GM08714 (cell line): ENCODE data around the gene ZNF664.

ENCODE experiments used
- H3K4me3 ChIP-seq: fragments of 200-500 bp; sonication (Bioruptor generic); 2 replicates; pipeline ENCODE4 v1.5.1; 2014; ENCODE audit warnings: mild to moderate bottlenecking, low read length, inconsistent platforms
- ZNF274 ChIP-seq: IDR thresholded peaks from 2 replicates; pipeline ENCODE4 v1.6.1; 2012; ENCODE audit warnings: mild to moderate bottlenecking, low read depth, low read length

Gene ZNF664

DNA sequence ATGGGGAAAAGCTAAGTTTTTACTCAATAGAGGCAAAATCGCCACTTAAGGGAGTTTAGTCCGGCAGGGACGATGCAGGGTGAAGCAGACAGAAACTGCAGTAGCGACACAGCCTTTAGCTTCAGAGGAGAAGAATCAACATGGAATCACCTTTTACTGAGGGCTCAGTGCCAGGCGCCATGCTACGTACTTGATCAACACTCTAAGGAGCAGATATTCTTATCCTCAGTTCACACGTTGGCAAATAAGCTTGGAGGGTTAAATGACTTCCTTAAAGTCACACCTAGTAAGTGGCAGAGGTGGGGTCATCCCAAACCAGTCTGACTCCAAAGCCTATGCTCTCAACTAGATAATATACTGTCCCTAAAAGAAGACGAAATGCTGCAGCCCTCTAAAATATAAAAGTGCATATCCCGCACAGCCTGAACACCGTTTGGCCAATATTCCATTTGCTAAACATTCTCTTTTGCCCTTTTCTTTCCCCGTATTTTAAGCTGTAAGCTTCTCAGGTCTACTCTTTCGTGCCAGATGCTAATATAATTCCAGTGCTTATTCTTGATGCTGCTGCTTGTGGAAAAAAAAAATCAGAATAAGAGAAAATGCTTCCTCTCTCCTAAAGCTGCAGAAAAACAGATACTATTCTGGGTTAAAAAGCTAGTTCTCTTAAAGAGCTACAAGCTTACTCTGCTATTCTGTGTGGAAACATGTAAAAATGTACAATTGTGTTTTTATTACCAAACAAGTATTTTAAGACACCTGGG, 11.2 kb upstream of the ZNF664 start:
- TF ChIP-seq ZNF274 = no peak
- H3K4me3 ChIP-seq = no peak overlapping the region

DNA sequence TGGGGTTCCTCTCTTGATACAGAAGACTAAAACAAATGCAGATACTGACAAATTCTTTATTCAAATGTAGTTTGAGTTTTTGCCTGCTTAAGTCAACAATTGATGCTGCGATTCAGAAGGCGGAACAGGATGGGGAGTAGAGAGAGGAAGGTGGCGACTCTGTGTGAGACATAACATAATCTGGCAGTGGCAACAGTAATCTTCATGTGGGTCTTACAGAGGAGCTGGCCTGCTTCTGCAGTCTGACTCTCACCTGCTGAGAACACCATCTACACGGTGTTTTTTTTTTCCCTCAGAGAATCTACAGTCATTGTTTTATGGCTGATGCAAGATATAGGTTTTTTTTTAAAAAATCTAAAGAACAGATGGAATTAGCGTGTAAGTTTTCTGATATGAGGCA, 10.5 kb upstream of the ZNF664 start:
- H3K4me3 ChIP-seq = no peak overlapping the region
- no peak for TF ChIP-seq ZNF274

DNA sequence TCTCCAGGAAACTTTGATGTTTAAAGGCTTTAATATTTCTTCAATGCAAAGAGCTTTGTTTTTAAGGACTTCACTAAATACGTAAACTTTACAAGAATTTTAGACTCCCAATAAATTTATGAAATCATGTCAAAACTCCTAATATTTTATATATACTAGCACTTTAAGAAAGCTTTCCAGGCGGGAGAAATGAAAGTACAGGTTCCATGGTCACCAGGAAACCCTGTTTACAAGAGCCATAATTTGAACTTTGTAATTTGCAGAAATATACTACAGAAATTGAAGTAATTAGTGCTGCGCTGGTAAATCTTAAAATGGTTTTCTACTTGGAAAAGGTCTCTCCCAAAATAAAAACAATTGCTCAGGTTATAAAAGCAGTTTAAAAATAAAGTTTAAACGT, 9.2 kb upstream of the ZNF664 start:
- TF ChIP-seq ZNF274 = no peak
- no peak overlapping the region for H3K4me3 ChIP-seq

DNA sequence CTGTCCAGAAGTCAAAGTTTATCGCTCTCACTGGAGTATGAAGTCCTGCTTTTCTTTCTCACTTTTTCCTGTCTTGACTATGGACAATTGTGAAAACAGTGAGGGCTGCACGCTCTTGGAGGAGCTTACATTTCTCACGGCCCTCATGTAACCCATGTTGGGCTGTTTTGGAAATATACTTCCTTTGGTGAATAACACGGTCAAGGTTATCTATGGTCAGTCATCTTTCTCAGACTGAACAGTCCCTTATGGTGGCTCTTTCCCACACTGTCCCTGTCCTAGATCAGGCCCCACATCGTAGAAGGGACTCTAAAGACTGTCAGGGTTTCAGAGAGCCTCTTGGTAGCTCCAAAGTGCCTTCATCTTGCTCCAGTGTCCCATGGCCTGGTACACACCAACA, 7.6 kb upstream of the ZNF664 start:
- no peak for TF ChIP-seq ZNF274

DNA sequence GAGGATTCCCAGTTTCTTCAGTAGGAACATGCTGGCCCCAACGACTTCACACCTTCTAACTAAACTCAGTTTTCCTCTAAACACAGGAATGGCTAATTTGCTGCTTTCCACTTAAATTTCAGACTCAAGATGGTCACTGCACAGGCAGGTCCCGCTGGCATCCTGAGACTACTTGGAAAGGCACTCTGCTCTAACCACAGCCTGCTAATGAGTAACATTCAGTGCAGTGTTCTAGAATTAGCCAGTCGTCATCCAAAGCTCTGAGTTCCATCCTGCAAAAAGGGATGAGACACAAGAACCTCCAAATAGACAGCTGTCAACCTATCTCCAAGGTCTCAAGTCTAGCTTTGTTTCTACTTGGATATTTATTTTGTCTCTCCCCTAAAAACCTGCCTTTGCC, 6.4 kb upstream of the ZNF664 start:
- TF ChIP-seq ZNF274 = no peak
- H3K4me3 ChIP-seq = no peak overlapping the region

More for the DNA sequence above, 7.6 kb upstream of the ZNF664 start:
- no peak overlapping the region for H3K4me3 ChIP-seq

DNA sequence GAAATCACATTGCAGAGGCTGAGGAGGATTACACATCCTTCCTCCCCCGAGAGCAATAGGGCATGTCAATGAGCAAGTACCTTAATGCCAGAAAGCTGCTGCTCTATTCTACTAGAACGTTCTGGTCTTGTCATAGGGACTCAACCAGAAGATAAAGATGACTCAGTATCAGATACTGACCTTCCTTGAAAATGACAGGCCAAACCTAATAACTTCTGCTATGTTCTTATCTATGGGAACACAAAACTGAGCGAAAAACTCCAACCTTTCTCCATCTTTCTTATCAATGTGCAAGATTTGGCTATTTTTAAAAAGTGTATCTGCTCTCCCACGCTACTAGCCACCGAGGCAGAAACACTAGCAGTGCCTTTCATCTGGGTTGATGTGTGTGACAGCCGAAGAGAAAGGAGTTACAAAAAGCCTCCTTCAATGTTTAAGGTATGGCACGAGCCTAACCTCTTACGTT, 5.9 kb upstream of the ZNF664 start:
- no peak for TF ChIP-seq ZNF274
- no peak overlapping the region for H3K4me3 ChIP-seq

DNA sequence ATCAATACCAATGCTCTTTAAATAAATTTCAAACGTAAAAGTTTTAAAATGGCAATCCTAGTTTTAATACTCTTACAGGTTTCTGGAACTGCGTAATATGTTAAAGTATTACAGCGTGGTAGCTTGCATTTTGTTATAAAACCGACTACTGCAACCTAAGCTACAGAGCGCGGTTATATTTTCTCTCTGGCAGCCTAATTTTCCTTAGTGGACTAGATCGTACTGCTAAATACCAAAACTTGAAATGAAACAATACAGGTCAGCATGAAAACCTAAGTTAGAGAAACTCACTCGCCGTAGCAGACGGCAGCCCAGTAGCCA, 1.6 kb upstream of the ZNF664 start:
- peak overlapping the region; percentile 90 for H3K4me3 ChIP-seq

DNA sequence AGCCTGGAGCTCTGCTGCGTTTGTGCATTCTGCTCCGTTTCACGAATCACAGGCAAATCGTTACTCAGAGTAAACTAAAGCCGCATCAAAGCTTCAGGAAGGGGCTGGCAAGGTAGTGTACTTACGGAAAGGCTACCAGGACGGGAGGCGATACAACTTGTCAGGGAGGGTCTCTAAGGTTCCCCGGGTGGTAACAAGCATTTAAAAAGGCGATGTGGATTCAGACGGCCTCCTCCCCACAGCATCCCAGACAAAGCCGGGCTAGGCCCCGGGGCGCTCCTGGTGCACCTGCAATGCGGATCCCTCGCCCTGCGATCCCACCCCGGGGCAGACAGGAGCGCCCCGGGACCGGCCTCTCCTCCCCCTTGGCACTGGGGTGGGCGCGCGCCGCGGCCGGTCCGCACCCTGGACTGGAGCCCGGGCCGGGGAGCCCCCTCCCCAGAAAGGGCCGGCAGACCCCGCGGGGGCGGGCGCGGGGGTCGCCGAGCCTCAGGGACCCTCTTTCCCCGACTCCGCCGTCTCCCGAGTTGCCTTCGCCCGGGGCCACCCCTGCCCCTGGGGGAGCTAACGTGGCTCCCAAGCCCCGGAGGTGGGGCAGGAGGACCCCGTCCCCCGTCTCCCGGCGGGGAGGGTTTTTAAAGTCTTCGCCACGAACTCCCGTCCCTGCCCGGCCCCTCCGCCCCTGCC, 1.1 kb upstream of the ZNF664 start:
- no peak for TF ChIP-seq ZNF274
- H3K4me3 ChIP-seq = peak overlapping the region; percentile 90

More for the DNA sequence above, 1.6 kb upstream of the ZNF664 start:
- TF ChIP-seq ZNF274 = no peak

DNA sequence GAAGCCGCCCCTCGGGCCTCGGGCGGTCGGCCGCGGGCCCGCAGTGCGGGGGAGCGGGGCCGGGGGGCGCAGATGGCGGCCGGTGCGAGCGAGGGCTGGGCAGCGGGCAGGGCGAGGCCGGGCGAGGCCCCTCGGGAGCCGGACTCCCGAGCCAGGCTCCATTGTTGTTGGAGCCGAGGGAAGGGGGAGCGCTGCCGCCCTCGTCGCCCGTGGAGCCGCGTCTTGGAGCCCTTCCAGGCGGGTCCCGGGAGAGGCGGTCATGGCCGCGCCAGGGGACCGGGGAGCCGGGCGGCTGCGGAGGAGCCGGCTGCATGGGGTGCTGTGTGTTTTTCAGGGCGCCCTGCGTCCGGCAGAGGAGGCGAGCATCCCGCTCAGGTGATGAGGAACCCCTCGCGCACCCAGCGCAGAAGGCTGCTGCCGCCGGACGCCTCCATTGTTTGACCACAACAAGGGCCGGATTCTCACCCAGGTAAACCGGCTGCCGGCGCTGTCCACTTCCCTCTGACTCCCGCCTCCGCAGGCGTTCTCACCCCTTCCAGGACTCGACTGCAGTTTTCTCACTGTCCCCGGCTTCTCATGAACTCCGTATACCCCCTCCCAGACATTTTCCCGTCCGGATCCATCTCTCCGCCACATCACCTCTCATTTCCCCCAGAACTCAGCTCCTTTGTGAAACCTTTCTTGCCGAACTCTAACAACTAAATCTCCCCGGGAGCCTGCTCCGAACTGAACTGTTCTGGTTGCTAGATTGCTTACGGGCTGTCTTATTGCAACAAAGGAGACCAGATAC, 732 bp downstream of the ZNF664 start:
- TF ChIP-seq ZNF274 = no peak
- peak overlapping the region; percentile 67 for H3K4me3 ChIP-seq

DNA sequence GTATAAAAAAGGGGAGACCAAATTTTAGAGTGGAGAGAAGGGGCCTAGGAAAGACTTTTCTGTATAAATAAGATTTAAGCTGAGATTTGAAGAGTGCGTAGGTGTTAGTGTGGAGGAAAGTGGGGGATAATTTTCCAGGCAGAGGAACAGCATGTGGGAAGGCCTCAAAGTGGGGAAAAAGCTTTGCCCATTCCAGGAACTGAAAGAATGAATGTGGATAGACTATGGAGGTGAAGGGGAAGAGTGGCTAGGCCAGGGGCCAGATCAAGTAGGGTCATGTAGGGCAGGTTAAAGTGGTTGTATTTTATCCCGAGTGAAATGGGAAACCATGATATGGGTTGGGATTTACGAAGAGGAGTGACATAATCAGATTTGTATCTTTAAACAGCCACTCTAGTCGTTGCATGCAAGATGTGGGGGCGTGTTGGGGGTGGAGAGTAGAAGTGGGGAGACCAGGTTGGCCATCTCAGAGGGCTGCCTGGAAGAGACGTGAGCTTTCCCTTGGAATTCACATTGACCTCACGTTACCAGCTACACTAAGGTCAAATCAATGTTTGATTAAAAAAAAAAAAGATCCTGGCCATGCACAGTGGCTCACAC, 3.3 kb downstream of the ZNF664 start:
- TF ChIP-seq ZNF274 = no peak
- no peak overlapping the region for H3K4me3 ChIP-seq

DNA sequence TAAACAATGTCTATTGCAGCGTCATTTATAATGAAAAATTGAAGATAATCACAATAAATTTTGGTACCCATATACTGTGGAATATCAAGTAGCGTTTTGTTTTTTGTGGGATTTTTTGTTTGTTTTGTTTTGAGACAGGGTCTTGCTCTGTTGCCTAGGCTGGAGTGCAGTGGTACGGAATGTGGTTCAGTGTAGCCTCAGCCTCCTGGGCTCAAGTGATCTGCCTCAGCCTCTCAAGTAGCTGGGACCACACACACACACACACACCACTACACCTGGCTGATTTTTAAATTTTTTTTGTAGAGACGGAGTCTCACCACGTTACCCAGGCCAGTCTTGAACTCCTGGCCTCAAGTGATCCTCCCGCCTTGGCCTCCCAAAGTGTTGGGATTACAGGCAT, 6.6 kb downstream of the ZNF664 start:
- no peak for TF ChIP-seq ZNF274
- H3K4me3 ChIP-seq = no peak overlapping the region

DNA sequence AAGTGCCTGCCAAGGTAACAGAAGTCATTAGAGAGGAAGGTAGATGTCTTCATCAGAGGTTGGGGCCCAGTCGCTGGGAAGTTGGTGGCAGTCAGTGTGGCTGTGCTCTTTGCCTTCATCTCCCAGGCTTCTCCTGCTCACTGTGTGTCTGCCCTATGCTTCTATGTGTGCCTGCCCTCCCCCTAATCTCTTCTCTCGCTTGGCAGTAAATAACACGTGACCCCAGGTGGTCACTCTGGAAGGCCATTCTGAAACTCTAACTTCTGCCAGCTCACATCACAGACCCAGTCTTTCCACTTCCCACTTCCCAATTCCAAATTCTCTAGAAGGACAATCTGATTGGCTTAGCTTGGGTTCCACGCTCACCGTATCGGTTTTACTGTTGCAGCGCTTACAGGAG, 9.3 kb downstream of the ZNF664 start:
- H3K4me3 ChIP-seq = no peak overlapping the region
- no peak for TF ChIP-seq ZNF274

DNA sequence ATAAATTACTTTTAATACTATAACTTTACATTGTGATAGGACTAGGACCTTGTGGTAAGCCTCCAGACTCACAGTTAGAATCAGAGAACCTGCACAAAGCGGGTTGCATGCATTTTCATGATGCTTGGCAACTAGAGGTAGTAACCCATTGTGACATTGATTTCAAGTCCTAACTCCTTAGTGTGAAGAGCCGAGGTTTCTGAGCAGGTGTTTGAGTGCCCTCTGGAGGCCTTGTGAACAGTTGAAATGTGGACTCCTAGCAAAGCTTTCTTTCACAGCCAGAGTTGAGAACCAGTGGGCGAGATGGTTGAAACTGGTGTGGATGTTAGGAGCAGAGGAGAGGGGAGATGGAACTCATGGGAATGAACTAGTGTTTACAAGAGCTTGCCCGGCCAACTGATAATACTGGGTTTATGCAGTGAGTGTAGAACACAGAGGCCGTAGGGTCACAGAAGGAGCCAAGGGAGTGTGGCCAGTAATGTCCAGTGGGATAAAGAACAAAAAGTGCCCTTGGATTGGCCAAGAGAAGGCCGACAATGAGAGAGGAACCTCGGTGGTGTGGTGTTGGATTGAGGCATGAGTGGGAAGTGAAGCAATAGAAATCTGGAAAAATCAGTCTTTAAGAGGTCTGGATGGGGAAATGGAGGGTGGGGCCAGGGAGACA, 10.9 kb downstream of the ZNF664 start:
- no peak overlapping the region for H3K4me3 ChIP-seq
- TF ChIP-seq ZNF274 = no peak

DNA sequence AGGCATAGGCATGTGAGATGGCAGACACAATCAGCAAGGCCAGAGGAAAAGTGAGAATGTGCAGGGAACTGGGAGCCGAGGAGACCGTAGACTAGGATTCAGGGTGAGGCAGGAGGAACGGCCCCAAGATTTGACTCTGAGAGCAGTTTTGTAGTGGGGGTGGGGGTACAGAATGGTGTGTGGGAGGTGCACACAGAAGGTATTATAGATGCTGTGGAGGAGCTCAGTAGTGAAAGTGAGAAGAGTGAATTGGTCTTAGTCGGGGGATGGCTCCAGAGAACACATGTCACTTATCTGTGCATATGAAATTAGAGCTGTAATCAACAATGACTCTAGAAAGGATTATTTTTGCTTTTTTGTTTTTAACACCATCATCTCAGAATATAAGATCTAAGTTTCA, 11.9 kb downstream of the ZNF664 start:
- no peak for TF ChIP-seq ZNF274
- H3K4me3 ChIP-seq = no peak overlapping the region
